Esophagus squamous epithelium (tissue), 4 donors: Measurements from ENCODE around the gene ING5.

Source experiments
- POLR2A ChIP-seq, 4 donors: fragments of 450-650 bp; IDR thresholded peaks; one replicate each; pipeline ENCODE4 v1.6.1; 2017; ENCODE audit warnings: antibody characterized with exemption in 4 of 4, mild to moderate bottlenecking in 4 of 4, moderate library complexity in 3 of 4
- TF ChIP-seq, protein P1 (sequence below), 6 experiments: fragments of 450-650 bp in 4 of 6; fragments of 200-600 bp in 2 of 6; sonication (generic) in 2 of 6; IDR thresholded peaks; one replicate each; pipeline ENCODE4 v1.5.1; 2016 to 2019; ENCODE audit warnings: antibody characterized with exemption in 6 of 6, mild to moderate bottlenecking in 4 of 6, moderate library complexity in 4 of 6

DNA sequence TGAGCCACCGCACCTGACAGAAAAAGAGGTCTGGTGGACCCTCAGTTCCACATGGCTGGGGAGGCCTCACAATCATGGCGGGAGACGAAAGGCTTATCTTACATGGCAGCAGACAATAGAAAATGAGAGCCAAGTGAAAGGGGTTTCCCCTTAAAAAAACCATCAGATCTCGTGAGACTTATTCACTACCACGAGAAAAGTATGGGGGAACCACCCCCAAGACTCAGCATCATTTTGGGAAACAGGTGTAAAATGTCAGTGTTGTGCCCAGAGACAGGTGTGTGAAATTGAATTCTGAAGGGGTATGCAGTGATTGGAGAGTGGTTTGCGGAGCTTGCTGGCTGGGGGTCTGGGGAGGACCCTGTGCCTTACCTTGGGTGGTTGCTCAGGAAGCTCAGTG lies 28.0 kb downstream of the ING5 start:
- TF ChIP-seq, protein P1, sequence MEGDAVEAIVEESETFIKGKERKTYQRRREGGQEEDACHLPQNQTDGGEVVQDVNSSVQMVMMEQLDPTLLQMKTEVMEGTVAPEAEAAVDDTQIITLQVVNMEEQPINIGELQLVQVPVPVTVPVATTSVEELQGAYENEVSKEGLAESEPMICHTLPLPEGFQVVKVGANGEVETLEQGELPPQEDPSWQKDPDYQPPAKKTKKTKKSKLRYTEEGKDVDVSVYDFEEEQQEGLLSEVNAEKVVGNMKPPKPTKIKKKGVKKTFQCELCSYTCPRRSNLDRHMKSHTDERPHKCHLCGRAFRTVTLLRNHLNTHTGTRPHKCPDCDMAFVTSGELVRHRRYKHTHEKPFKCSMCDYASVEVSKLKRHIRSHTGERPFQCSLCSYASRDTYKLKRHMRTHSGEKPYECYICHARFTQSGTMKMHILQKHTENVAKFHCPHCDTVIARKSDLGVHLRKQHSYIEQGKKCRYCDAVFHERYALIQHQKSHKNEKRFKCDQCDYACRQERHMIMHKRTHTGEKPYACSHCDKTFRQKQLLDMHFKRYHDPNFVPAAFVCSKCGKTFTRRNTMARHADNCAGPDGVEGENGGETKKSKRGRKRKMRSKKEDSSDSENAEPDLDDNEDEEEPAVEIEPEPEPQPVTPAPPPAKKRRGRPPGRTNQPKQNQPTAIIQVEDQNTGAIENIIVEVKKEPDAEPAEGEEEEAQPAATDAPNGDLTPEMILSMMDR (IDR thresholded peaks at IDR 0.05): no peak
- no peak for TF ChIP-seq POLR2A (IDR thresholded peaks at IDR 0.05)
